Right renal pelvis (tissue), 4 donors: ENCODE data around the gene MBTD1. TPM values are rescaled to one million over a fixed set of nuclear protein-coding genes. Genes with fewer than 3 reads are reported as not detected.
"Not testable (repeated sequence)": the region's sequence is repeated elsewhere in the genome, so short reads cannot be mapped to it uniquely, and the experiment has no call there.

Source experiments
- DNase-seq, 4 donors: peaks; one replicate each; pipeline ENCODE4 v3.0.0-alpha.2; 2013; ENCODE audit warnings: low read depth in 4 of 4, low spot score in 3 of 4, missing footprints in 1 of 4
- polyA plus RNA-seq, 4 donors: library from polyadenylated mRNA; unstranded; fragments of 120-200 nt; gene quantifications; one replicate each; pipeline ENCODE4 v1.2.1, GENCODE V29; 2013; ENCODE audit not compliant: insufficient read length in 4 of 4

Gene MBTD1
- 10 to 100 TPM; 45.9 to 58.2 (median 55.1) TPM for polyA plus RNA-seq

GRCh38 chr17:51259564-51260236 lies at the start of gene MBTD1:
MBTD1 (minus strand) TSS chr17:51260049; CDS start chr17:51225161, 34,888 bp downstream.
- peak in 3 of 4 donors; percentile 5 to 95 (median 94) for DNase-seq

GRCh38 chr17:51305182-51305581 lies 45.3 kb upstream of the MBTD1 start:
- no peak for DNase-seq

GRCh38 chr17:51299859-51300258 lies 40.0 kb upstream of the MBTD1 start:
- no peak for DNase-seq

GRCh38 chr17:51298508-51299371 lies 38.9 kb upstream of the MBTD1 start:
- DNase-seq: peak in 3 of 4 donors; percentile 30 to 55 (median 40)

- DNase-seq: not testable (repeated sequence)
Observed at GRCh38 chr17:51294338-51294737, 34.5 kb upstream of the MBTD1 start.

GRCh38 chr17:51289696-51290111 lies 29.9 kb upstream of the MBTD1 start:
- DNase-seq: no peak

- DNase-seq: no peak
Observed at GRCh38 chr17:51287412-51287811, 27.6 kb upstream of the MBTD1 start.

- no peak for DNase-seq
Observed at GRCh38 chr17:51279183-51279582, 19.3 kb upstream of the MBTD1 start.

- no peak for DNase-seq
Observed at GRCh38 chr17:51275381-51275780, 15.5 kb upstream of the MBTD1 start.

- DNase-seq: no peak
Observed at GRCh38 chr17:51272812-51273211, 13.0 kb upstream of the MBTD1 start.

GRCh38 chr17:51270636-51271035 lies 10.8 kb upstream of the MBTD1 start:
- DNase-seq: no peak

GRCh38 chr17:51269991-51270390 lies 10.1 kb upstream of the MBTD1 start:
- no peak for DNase-seq

- not testable (repeated sequence) for DNase-seq
Observed at GRCh38 chr17:51264466-51264865, 4.6 kb upstream of the MBTD1 start.

- no peak for DNase-seq
Observed at GRCh38 chr17:51263006-51263405, 3.2 kb upstream of the MBTD1 start.

- peak in 3 of 4 donors; percentile 33 to 56 (median 36) for DNase-seq
Observed at GRCh38 chr17:51261024-51261963, 1.4 kb upstream of the MBTD1 start.

- DNase-seq: peak; percentile 91 to 99 (median 96)
Observed at GRCh38 chr17:51260237-51261023, 581 bp upstream of the MBTD1 start, which contains the start of gene UTP18. UTP18 (plus strand) TSS chr17:51260546; CDS start chr17:51260585, 39 bp downstream.

GRCh38 chr17:51258756-51259563 lies 889 bp downstream of the MBTD1 start:
- peak in 2 of 4 donors; percentile 7 for DNase-seq

- no peak for DNase-seq
Observed at GRCh38 chr17:51257150-51258081, 2.4 kb downstream of the MBTD1 start.
